Measurements from ENCODE around the gene KRIT1.
"Not testable (repeated sequence)": the region's sequence is repeated elsewhere in the genome, so short reads cannot be mapped to it uniquely, and the experiment has no call there.

KRIT1 gene

DNA sequence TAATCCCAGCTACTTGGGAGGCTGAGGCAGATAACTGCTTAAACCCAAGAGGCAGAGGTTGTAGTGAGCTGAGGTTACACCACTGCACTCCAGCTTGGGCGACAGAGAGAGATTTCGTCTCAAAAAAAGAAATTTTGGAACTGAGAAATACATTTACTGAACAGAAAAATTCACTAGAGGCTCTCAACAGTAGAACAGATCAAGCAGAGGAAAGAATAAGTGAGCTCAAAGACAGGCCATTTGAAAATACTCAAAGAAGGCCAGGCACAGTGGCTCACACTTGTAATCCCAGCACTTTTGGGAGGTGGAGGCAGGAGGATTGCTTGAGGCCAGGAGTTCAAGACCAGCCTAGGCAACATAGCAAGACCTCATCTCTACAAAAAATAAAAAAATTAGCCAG is 76.2 kb downstream of the KRIT1 start:
- not testable (repeated sequence) for DNase-seq (ENCODE audit: low read depth, low spot score); H3K4me3 ChIP-seq (ENCODE audit: low read length)

DNA sequence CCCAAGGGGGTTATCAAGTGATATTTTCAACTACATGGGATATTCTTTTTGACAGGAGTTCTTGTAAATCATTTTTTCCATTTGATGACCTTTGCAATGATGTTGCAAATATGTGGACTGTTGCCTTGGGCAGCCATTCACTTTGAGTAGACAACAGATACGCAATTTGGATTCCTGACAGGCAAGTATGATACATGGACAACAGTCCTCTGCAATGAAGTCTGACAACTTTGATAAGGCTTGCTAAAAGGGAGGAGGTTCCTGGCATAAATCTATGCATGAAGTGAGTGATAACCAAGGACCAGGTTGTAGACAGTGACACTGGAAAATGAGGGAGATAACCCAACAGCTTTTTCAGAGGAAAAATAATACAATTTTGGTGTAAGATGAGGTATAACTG is 84.4 kb downstream of the KRIT1 start:
- no peak overlapping the region for H3K4me3 ChIP-seq (ENCODE audit: low read length)
- DNase-seq (ENCODE audit: low read depth, low spot score), result no peak

DNA sequence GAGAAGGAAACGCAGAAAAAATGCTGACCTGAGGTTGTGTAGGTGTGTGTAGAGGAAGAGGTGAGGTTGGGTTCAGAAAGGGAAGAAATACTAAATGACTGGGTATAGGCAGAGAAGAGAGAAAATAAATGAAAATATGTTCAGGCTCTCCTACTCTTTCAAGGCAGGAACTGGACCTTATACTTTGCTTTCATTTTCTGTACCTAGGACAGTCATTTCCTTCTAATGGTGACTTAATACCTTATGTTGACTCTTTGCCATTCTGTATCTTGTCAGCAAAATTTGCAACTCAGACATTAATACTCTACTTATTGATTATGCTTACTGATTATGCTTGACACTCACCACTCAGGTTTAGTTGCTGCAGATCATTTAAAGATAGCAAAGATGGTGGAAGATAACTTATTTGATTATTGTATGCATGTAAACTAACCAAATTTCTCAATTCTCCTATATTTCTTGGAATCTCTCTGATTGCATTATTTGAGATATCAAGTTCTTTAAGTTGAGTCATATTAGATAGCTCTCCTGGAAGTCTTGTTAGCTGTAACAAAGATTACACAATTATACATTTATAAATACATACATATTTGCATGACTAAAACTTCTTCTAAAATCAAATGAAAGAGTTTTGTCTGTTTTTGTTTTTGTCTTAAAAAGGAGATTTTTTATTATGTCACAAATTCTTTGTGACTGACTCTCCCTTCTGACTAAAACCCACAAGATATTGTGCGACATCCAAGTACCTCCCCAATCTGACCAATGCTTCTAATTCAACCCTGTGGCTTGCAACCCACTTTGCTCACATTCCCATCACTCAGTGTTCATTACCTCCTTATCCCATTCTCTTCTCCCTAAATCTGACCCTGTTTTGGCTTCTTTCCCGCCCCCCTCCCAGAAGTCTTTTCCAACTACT is 86.8 kb downstream of the KRIT1 start:
- no peak for DNase-seq (ENCODE audit: low read depth, low spot score)
- H3K4me3 ChIP-seq (ENCODE audit: low read length), result no peak overlapping the region

DNA sequence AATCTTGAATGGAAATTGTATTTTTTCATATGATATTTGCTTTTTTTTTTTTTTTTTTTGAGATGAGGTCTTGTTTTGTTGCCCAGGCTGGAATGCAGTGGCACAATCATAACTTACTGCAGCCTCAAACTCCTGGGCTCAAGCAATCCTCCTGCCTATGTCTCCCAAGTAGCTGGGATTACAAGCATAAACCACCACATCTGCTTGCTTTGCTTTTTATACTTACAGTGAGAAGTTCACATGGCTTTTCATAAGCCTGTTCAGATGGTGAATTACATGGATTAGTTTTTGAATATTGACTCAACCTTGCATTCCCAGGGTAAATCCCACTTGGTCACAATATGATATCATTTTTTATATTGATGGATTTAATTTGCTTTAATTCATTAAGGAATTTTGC is 88.7 kb downstream of the KRIT1 start:
- no peak for DNase-seq (ENCODE audit: low read depth, low spot score)
- no peak overlapping the region for H3K4me3 ChIP-seq (ENCODE audit: low read length)

DNA sequence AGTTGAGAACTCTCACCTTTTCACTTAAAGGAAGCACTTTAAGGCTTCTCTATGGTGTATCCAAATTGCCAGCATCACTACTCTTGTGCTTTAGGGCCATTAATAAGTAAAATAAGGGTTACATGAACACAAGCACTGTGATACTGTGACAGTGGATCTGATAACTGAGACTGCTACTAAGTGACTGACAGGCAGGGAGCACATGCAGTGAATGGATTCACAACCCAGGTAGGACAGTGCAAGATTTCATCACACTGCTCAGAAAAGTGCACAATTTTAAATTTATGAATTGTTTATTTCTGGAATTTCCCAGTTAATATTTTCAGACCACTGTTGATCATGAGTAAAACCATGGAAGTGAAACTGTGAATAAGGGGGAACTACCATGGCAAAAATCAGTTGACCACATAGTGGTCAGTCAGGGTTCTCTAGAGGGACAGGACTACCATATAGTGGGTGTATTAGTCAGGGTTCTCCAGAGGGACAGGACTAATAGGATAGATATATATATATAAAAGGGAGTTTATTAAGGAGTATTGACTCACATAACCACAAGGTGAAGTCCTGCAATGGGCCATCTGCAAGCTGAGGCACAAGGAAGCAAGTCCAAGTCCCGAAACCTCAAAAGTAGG is 90.5 kb downstream of the KRIT1 start:
- H3K4me3 ChIP-seq (ENCODE audit: low read length), result no peak overlapping the region

DNA sequence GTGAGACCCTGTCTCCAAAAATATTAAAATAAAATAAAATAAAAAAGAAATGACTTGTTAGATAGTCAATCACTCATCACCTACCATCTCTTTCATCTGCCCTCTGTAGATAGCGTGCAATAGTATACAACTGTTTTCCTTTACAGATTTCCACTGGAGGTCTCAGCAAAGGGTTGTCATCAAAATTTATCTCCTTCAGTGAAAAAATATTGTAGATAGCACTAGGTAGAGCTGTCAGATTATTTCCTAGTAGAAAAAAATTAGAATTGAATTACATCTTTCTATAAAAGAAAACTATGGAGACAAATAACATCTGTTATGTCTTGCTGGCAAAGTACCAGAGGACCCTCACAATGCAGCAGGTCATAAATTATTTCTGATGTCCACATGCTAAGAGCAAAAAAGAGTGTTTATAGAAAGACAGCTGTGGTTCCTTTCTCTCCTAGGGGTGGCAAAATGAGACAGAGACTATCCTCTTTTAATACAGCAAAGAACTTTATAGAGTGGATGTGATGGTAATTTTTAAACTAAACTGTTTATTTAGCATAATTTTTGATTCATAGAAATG is 95.2 kb downstream of the KRIT1 start:
- DNase-seq (ENCODE audit: low read depth, low spot score), result no peak
- no peak overlapping the region for H3K4me3 ChIP-seq (ENCODE audit: low read length)

More for the DNA sequence above, 90.5 kb downstream of the KRIT1 start:
- DNase-seq (ENCODE audit: low read depth, low spot score), result no peak

DNA sequence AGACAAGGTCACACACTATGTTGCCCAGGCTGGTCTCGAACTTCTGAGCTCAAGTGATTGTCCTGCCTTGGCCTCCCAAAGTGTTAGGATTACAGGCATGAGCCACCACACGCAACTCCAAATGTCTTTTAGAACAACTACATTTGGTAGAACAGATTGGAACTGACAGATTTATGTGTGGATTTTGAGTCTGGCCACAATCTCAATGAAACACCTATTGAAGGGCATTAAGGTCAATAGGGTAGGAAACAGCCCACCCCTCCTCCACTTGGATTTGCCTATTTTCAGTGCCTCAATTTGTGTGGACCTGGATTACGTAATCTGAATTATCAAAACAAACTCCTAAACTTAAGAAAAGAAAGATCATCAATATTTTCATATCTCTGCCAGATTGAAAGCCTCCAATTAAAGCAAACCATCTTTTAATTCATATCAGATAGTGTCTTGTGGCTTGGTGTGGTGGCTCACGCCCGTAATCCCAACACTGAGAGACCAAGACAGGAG is 95.9 kb downstream of the KRIT1 start:
- no peak for DNase-seq (ENCODE audit: low read depth, low spot score)
- H3K4me3 ChIP-seq (ENCODE audit: low read length), result no peak overlapping the region

All from Jurkat, Clone E6-1 (cell line).